HG02884 (cell line): ENCODE measurements around the gene MYH7B.

Experiments
- ATAC-seq: cut with Tn5 transposase; IDR thresholded peaks from one replicate; pipeline ENCODE4 v1.9.1; 2021; ENCODE audit warnings: mild to moderate bottlenecking, moderate library complexity; ENCODE audit not compliant: unreplicated experiment

The MYH7B gene

DNA sequence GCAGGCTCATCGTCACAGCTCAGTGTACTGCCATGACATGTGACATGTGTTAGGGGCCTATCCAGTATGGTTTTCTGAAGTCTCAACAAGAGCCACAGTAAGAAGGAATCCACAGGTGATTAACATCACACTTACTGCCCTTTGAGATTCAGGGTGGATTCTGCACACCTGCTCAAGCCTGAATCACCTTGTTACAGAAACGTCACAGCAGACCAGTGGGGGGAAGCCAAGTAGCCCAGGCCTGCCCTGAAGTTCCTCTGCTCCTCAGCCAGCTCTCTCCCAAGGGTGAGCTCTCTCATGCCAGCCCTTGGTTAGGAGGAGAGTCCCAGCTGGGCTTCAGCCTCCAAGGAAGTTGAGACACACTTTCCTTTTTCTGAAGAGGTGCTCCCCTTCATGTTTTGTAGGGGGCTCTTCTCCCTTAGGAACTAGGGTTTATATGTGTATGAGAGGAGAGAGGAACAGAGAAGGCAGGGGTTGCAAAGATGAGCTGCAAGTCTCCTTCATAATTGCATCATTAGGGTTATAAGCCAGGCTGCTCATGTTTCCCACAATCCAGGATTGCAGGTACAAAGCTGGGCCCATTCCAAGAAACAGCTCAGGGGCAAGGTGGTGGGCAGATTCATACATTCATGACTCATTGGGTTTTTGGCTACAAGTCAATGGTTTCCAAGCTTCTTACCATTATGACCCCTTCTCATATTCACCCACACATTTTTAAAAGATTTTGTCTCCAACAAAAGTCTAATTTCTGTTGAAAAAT is 11.7 kb upstream of the MYH7B start:
- ATAC-seq: no peak

DNA sequence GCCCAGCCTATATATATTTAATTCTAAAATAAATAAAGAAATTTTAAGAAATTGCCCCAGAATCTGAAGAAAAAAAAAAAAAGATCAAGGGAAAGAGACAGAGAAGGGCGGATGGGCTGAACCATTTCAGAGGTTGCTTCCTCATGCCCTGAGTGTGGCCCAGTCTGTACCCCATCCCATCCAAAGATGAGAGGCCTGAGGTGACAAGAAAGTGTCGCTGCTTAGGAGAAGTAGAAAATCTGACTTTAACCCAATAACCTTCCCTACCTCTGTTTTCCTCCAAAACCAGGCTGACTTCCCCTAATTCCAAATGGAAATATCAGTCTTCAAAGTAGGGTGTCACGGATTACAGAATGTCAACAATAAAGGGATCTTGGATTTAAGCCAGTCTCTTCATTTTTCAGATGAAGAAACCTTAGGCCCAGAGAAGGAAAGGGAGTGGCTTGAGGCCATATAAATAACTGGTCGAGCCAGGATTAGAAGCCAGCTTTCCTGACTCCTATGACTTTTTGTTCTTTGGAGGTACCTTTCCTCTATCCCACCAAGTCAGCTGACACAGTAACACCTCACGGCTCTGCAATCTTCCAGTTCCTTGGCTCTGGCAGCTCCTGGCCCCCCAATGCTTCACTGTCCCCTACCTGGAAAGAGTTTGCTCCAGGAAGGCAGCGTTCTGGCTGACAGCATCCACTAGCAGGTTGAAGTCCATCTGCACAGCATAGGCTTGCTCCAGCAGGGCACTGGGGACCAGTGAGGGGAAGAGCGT is 10.2 kb upstream of the MYH7B start:
- ATAC-seq: no peak

DNA sequence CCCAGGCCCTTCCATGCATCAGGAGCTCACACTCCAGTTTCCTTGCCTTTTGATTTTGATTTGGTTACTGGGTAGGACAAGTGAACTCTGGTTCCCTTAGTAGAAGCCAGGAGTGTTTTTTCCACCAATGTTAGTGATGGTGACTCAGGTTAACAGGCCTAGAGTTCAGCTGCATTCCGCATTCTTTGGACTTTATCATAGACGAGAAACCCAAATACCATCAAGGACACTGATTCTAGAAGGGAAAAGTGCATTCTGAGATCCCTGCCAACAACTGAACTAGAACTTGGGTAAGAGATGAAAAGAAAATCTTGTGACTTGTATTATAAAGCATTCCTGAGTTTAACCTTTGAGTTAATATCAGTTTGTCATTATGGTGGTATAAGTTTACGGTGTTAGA is 9.0 kb upstream of the MYH7B start:
- no peak for ATAC-seq

DNA sequence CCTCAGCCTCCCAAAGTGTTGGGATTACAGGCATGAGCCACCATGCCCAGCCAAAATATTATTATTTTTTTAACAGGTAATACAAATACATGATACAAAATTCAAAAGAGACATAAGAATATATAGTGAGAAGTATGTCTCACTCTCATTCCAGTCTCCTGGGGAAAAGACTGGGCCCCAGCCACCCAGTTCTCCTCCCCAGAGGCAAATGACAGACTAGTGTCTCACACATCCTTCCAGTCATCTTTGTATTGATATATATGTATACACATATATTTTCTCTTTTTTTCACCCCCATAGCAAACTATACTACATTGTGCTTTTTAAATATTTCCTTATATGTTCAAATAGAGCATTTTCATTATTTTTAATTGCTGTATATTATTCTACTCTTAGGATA is 8.3 kb upstream of the MYH7B start:
- ATAC-seq: no peak

DNA sequence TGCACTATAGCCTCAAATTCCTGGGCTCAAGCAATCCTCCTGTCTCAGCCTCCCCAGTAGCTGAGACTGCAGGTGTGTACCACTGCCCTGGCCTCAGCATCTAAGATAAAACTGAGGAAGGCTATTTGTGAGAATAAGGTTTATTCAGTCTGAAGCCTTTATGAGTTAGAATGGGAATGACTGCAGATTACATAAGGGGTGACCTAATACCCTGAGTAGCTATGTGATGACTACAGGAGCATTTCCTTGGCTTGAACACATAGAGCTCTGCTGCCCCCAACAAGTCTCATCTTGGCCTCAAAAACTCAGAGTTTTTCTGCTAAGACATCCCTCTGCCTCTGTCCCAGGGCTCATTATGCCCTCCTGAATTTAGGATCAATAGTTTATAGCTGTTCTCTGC is 7.6 kb upstream of the MYH7B start:
- no peak for ATAC-seq

DNA sequence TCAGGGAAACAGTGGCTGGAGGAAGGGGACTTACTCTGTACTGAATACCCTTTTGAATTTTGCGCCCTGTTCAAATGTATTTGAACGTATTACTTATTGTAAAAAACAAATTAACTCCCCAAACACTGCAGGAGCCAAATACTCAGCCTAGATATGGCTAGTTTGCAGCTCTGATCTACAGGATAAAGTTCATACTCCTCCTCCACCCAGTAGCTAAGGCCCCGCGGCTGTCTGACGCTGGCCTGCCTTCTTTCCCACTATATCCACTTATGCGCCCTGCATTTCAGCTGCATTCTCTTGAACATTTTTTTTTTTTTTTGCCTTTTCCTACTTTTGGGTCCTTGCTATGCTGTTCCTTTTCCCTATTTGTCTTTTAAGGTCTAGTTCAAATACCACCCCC is 6.5 kb upstream of the MYH7B start:
- no peak for ATAC-seq

DNA sequence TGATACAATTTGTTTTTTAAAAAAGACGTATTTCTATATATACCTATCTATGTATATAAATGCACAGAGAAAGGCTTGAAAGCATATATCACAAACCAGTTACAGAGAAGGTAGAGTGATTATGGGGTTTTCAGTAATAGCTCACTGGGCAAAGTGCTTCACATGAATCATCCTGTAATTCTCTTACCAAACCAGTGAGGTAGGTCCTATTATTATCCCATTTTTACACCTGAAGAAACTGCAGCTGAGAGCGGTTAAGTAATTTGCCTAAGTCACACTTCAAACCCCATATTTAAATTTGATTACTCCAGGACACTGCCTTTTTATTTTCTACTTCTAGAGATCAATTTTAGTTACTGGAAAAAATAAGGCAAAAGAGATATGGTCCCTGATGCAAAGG is 4.4 kb upstream of the MYH7B start:
- no peak for ATAC-seq

DNA sequence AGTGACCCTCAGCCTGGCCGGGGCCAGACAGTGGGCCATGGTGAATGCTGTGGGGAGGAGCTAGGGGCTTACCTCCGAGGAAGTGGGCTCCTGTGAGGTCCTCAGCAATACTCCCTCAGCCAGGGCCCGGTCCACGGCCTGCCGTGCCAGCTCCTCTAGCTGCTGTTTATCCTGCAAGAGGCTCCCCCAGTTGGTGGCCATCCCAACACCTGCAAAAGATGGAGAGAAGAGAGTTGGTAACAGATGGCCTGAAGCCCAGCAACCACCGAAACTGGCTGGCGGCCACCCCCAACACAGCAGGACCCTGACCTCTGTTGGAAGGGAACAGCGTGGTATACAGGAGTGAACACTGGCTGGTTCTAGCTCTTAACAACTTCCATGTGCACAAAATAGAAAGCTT is 4.0 kb upstream of the MYH7B start:
- ATAC-seq: no peak

DNA sequence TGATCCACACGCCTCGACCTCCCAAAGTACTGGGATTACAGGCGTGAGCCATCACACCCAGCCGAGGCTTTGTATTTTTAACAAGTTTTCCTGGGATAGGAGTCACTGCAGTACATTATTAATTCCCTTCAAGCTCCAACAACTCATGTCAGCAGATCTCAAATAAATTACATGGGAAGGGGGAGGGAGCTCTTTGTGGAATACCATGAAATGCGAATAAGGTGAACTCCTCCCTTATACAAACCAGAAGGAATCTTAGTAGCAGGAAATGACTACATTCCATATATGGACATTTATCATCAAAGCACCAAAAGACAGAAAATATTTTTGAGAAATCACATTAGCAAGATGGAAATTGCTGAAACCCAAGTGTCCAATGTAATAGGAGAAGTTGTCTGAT is 3.0 kb upstream of the MYH7B start:
- no peak for ATAC-seq

DNA sequence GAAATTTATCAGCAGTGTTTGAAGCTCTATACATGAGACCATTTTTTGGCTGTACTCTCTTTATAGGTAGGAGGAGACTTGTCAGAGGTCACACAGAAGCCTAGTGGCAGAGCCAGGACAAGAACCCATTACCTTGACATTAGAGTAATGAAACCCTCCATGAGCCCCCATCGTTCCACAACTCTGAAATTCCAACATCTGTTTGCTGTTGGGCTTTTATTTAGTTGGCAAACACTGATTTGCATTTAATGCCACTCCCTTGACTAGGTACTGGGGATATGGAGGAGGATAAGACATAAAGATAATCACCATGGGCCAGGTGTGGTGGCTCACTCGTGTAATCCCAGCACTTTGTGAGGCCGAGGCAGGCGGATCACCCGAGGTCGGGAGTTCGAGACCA is 1.7 kb upstream of the MYH7B start:
- ATAC-seq: no peak

DNA sequence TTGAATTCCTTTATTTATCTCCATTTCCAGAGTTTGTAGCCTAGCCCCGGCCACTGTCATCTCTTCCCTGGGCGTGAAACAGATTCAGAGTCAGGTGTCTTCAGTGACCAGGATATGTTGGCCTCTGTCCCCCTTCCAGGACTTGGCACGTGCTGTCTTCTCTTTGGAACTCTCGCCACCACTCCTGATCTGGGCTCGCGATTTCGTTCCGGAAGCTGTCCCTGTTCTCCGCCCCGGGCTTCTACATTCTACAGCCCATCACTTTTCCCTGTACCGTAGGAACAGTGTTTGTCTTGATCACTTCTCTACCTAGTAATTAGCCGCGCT is 801 bp upstream of the MYH7B start:
- ATAC-seq: no peak

DNA sequence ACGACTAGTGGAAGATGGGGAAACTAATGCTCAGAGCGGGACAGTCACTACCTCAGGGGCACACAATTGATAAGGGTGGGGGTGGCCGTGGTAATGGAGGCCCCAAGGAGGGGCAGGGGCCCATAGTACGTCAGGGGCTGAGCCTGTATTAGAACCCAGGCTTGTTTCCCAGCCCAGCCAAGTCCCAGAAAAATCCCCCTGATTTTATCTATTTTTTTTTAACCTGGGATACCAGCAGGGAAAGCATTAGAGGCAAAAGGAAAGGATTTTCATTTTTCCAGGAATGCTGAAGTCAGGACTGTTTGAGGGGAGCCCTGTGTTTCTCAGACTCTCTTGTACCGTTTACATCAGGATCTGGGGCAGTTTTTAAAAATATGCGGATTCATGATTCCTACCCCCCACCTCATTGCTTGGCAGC is 382 bp downstream of the MYH7B start:
- no peak for ATAC-seq

DNA sequence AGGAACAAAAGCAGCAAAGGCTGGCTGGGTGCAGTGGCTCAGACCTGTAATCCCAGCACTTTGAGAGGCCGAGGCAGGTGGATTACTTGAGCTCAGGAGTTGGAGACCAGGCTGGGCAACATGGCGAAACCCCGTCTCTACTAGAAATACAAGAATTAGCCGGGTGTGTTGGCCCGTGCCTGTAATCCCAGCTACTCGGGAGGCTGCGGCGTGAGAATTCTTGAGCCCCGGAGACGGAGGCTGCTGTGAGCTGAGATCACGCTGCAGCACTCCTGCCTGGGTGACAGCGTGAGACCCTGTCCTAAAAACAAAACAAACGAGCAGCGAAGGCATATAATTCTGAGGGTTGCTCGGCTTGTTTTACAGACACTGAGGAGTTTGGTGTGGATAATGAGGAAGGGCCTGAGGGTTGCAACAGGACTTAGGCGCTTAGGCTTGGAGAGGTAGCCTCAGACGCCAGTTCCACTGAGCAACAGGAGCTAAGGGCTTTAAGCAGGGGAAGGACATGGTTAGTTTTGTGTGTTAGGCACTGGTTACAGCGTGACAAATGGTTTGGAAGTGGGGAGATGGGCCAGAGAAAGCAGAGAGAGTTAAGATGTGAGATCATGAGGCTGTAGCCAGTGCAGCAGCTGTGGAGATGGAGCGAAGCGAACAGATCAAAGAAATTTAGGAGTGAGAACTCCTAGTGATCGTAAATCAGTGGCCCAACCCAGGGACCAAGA is 1.2 kb downstream of the MYH7B start:
- no peak for ATAC-seq

DNA sequence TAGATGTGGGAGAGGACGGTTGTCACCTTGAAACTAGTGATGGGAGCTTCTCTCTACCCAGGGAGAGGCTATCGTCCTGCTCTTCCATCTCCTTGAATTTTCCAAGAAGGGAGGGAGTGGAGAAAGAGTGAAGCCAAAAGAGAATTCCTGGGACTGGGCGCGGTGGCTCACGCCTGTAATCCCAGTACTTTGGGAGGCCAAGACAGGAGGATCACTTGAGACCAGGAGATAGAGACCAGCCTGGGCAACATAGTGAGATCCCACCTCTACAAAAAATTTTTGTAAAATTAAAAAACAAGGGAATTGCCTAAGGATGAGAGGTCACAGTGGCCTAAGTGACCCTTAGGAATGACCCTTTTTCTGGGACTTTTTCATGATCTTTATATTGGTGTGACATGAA is 8.8 kb downstream of the MYH7B start:
- ATAC-seq: no peak

DNA sequence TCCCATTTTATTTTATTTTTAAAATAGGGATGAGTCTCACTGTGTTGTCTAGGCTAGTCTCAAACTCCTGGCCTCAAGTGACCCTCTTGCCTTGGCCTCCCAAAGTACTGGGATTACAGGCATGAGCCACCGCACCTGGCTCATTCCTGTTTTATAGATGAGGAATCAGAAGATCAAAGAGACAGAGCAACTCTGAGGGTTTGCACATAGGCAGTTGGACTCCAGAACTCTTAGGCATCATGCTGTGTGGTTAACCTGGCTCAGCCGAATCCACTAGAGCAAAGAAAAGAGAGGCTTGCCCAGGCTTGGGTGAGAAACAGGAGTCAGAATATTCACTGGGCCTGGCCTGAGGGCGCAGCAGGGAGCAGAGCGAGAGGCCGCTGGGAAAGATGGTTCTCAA is 9.4 kb downstream of the MYH7B start:
- no peak for ATAC-seq

DNA sequence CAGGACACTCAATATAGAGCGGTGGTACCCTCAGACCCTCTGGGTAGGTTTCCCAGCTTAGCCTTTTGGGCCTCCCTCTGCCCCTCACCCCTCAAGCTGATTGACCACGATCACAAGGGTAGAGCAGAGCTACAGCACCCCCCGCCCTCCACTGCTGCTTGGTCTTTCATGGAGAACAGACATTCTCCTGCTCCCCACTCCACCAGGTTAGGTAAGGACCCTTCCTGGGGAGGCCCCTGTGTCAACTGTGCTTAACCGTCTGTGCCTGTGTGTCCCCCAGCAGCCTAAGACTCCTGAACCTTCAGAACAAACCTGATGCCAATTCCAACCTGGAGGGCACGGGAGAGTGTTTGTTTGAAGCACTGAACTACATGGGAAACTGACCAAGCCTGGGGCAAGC is 11.8 kb downstream of the MYH7B start:
- ATAC-seq: no peak

DNA sequence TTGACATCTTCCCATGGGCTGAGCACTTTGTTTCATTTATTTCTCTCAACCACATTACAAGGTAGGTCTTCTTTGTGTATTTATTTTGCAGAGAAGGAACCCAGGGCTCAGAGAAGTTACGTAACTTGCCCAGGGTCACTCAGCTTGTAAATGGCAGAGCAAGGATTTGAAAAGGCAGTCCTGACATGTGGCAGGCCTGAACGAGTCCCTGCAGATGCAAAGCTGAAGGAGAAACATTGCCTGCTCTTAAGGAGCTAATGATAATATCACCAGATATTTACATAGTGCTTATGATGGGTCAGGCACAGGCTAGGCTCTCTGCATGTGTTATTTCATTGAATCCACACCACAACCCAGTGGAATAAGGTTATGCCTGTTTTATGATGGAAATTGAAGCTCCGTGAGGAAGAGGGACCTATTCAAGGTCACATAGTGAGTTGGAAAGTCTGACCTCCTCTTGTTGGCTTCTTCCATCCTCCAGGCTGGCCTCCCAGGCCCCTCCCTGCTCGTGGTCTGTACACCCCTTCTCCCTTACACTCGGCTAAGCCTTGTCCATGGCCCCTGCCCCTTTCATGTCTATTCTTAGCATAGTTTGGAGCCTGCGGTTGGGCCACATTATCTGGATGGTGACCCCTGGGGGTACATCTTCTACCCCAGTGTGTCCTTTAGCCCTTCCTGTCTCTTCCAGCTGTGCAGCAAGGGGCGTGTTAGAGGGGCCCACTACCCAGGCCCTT is 12.5 kb downstream of the MYH7B start:
- ATAC-seq: no peak

DNA sequence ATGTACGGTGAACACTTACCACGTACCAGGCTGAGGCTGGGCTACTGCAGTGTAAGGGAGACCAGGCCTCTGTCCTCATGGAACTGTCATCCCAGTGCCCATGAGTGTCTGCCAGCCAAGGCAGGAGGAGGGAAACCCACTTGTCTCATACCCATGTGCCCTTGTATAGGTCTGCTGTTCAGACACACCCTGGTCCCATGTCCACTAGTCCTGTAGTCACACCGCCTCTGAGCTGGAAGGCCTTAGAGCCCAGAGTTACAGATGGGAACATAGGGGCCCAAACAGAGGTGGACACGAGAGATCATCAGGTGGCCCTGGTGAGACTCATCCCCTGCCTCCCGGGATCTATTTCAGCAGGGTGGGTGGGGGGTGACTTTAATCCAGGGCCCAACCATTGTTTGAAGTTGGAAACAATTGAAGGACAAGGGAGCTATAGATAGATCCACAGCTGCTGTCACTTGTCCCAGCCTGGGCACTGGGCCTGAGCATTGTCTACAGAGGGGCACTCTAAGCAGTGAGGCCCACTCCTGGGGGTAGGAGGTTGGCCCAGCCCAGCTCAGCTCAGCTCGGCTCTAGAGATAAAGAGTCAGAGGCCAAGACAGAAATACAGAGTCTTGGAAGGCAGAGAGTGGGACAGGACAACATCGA is 14.6 kb downstream of the MYH7B start:
- no peak for ATAC-seq

DNA sequence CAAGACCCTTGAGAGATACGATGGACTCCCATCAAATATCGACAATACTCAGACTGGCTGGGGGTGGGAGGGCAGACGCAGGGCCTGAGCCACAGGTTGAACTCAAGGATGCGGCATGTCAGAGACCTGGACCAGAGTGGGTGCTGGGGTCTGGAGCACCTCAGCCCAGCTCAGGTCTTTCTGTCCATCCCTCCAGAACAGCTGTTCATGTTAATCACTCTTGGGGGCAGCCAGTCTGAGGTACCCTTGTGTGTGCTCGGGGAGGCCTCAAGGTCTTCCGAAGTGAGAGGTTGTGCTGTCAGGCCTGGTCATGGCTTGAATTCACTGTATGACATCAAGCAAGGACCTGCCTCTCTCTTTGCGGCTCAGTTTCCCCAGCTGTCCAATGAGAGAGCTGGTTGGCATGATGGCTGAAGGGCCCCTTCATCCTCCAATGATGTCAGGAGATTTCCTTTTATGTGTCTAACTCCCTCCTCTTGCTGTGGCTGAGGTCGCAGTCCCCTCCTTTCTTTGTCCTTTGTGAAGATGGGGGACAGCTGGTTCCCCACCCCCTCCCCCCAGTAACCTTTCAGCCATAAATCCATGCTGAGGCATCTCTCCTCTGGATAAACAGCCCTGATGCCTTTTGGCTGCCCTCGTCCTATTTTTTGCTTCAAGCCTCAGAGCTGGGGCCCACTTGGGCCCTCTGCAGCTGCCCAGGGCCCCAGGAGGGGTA is 15.3 kb downstream of the MYH7B start:
- ATAC-seq: no peak

DNA sequence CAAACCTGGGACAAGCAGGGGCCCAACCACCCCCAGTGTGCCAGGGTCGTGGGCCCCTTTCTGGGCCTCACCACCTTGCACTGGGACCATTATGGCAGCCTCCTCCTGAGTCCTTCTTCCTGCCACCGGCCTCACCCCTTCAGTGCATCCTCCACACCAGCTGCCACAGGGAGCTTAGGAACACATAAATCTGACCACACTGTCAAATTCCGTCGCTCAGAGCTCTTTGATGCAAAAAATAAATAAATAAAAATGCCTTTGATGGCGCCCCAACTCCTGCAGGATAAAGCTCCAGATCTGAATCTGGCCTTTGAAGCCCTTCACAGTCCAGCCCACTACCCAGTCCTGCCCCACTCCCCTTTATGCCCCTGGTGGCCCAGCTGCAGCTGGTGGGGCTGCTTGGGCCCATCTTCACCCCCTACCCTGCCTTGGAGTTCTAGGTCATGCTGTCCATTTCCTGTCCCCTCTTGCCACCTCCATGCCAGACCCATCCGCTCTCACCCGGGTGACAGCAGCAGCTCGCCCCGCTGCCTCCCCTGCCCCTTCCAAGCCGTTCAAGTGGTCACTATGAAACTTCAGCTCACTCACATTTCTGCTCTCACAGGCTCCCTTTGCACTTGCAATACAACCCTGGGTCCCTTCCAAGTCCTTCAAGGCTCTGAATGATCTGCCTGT is 16.0 kb downstream of the MYH7B start:
- no peak for ATAC-seq
